ENCODE results near the gene PIGL. TPM values are rescaled to one million over a fixed set of nuclear protein-coding genes. Genes with fewer than 3 reads are reported as not detected.

PIGL gene
- total and polyA plus RNA-seq, 2 of the 4 experiments (the other 2 are of a cell fraction), result 17.9 to 29.5 TPM

GRCh38 chr17:16297367-16298139 is 80.5 kb downstream of the PIGL start:
- Histone ChIP-seq H3K9me3 (ENCODE audit: control insufficient read depth, insufficient read depth, low read length) (no peaks in the 10 kb centered on the region), H3K4ac (ENCODE audit: low read depth, low read length) (no peak overlapping the region), H2BK20ac (ENCODE audit: low read depth, low read length) (peak overlapping the region; percentile 50; the same call in 1 of the 2 replicates), H4K20me1 (ENCODE audit: insufficient read depth, low read length) (no peaks in the 10 kb centered on the region), H2AFZ (replicated peaks; ENCODE audit: low read length, poor library complexity) (no peak overlapping the region), H4K91ac (ENCODE audit: insufficient read depth, low read depth, low read length) (no peak overlapping the region; the same call in 1 of the 2 replicates), H3K9me1 (ENCODE audit: insufficient read depth, low read length) (peaks cover 6% of the 10 kb centered on the region), H2BK15ac (ENCODE audit: low read depth, low read length) (no peak overlapping the region), H2BK5ac (ENCODE audit: low read depth, low read length, poor library complexity, severe bottlenecking) (no peak overlapping the region), H3K27me3 (ENCODE audit: control insufficient read depth, insufficient read depth, low read length) (no peaks in the 10 kb centered on the region), H2AK9ac (replicated peaks; ENCODE audit: low read depth, low read length, poor library complexity) (no peak overlapping the region), H3K56ac (ENCODE audit: extremely low read depth, insufficient read depth, low read length) (no peak overlapping the region), H3K4me2 (ENCODE audit: low read depth, low read length) (no peak overlapping the region), H3K36me3 (ENCODE audit: control insufficient read depth, insufficient read depth, low read length) (no peaks in the 10 kb centered on the region), H3K18ac (ENCODE audit: low read depth, low read length) (no peak overlapping the region), H2AK5ac (ENCODE audit: low read depth, low read length) (no peak overlapping the region), H3K23ac (ENCODE audit: low read depth, low read length) (no peak overlapping the region), H3K79me1 (ENCODE audit: low read depth in 1 of 2, low read length in 2 of 2) (0 out of 4 replicates have a peak, but pooled peaks cover 0 to 3% of the 10 kb centered on the region in 2 experiments), H4K8ac (ENCODE audit: low read depth in 2 of 2, low read length in 2 of 2) (no peak overlapping the region), H3K4me3 (ENCODE audit: insufficient read depth, low read depth, low read length) (no peak overlapping the region), H2BK120ac (ENCODE audit: low read depth, low read length) (no peak overlapping the region), H3K14ac (replicated peaks; ENCODE audit: low read depth, low read length) (no peak overlapping the region), H3K9ac (ENCODE audit: low read depth, low read length) (no peak overlapping the region), H3K27ac (ENCODE audit: insufficient read depth, low read length) (no peak overlapping the region), H3K4me1 (ENCODE audit: control insufficient read depth, insufficient read depth, low read length) (peaks cover 10% of the 10 kb centered on the region), H4K5ac (ENCODE audit: low read depth, low read length) (no peak overlapping the region)
- TF ChIP-seq MAZ (IDR thresholded peaks at IDR 0.05; ENCODE audit: borderline replicate concordance, low read depth, low read length) (no peak), MXI1 (IDR thresholded peaks at IDR 0.05; ENCODE audit: borderline replicate concordance, low read depth, low read length) (no peak), USF2 (IDR thresholded peaks at IDR 0.05; ENCODE audit: low read depth, low read length) (no peak), FOS (IDR thresholded peaks at IDR 0.05; ENCODE audit: low read depth, low read length) (no peak), RAD21 (IDR thresholded peaks at IDR 0.05; ENCODE audit: low read length) (no peak), SMC3 (IDR thresholded peaks at IDR 0.05; ENCODE audit: low read depth, low read length) (no peak), NFE2L2 (IDR thresholded peaks at IDR 0.05; ENCODE audit: low read depth, low read length) (no peak), MAFK (IDR thresholded peaks at IDR 0.05; ENCODE audit: low read depth, low read length) (no peak), RCOR1 (IDR thresholded peaks at IDR 0.05; ENCODE audit: insufficient replicate concordance, low read length) (no peak), BHLHE40 (IDR thresholded peaks at IDR 0.05; ENCODE audit: low read depth, low read length) (no peak), RFX5 (IDR thresholded peaks at IDR 0.05; ENCODE audit: low read depth, low read length) (no peak)
- dilution Hi-C loops (cut with HindIII; ENCODE audit: low sequenced_read_pairs, unreplicated experiment) (no loop called here), in situ Hi-C loops (cut with MboI; ENCODE audit: low sequenced_read_pairs) (no loop called here), intact Hi-C loops (cut with micrococcal nuclease) (no loop called here)
- DNase-seq (no peak), ATAC-seq (ENCODE audit: low read depth) (no peak)
- ChIA-PET POLR2A (ENCODE audit: unreplicated experiment) (no interaction called here), CTCF (interaction anchor here (0.6 kb wide), 2 partner anchors 70 to 300 kb away, joined by 3 to 4 read pairs; no protein-coding TSS in a partner anchor)
- WGBS, 2 experiments (ENCODE audit: extremely low coverage in 2 of 2, insufficient read length in 1 of 2), result 100% methylated on average over 3 of the region's 11 CpGs; no CpG with 5 or more reads in 1 of the 2 experiments
- BruUV-seq (replicated peaks), result no TSS peak
